Measurements from ENCODE around the gene PLXNA2.

The PLXNA2 gene

DNA sequence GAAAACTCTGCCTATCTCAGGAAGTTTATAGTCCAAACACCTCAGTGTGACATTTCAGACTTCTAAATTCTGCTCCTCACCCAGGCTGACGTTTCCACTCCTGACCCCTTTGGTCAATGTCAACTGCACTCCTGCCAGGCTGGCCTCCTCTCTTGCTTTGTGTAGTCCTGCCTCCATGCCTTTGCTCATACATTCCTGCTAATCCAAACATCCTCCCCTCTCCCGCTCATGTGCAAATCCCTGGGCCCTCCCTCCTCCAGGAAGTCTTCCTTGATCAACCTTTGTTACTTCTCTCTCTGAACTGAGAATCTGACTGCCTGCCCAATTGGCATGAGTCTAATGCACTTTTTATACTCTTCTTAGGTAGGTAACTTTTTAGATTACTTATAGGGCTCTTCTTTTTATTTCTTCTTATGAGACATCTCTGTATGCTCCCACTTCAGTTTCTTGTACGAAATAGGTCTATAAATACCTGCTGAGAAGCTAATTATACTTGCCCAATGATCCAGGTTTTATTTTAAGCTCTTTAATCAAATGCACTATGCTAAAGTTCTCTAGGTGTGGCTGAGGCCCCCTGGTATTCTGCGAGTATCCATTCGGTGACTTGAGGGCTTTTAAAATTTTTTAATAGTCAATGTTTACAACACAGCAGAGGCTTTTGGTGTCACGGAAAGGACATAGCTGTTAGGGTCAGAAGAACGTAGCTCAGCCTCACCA is 128.1 kb downstream of the PLXNA2 start:
- H3K27ac ChIP-seq = no peak overlapping the region
- ChIA-PET POLR2A (ENCODE audit: low non-redundant PET) (interaction anchor here (0.6 kb wide), 1 partner anchor 539 kb away, joined by 9 read pairs; no protein-coding TSS in a partner anchor), CTCF (interaction anchor here (0.6 kb wide), 1 partner anchor 91 kb away, joined by 8 read pairs; no protein-coding TSS in a partner anchor)
- no peak for TF ChIP-seq CTCF (conservative IDR thresholded peaks at IDR 0.05; ENCODE audit: low read depth)
- DNase-seq (ENCODE audit: low spot score) = no peak

GRCh38 chr1:208113011-208113410 is 131.2 kb downstream of the PLXNA2 start:
- CTCF ChIA-PET = no interaction called here
- no peak for DNase-seq (ENCODE audit: low spot score)
- no peak for TF ChIP-seq CTCF (conservative IDR thresholded peaks at IDR 0.05; ENCODE audit: low read depth)
- POLR2A ChIA-PET (ENCODE audit: low non-redundant PET) = interaction anchor here (0.7 kb wide), 1 partner anchor 1500 kb away, joined by 4 read pairs; no protein-coding TSS in a partner anchor
- H3K27ac ChIP-seq = no peak overlapping the region

- CTCF ChIA-PET = no interaction called here
- H3K27ac ChIP-seq = no peak overlapping the region
- DNase-seq (ENCODE audit: low spot score) = no peak
- POLR2A ChIA-PET (ENCODE audit: low non-redundant PET) = no interaction called here
- no peak for TF ChIP-seq CTCF (conservative IDR thresholded peaks at IDR 0.05; ENCODE audit: low read depth)
Observed at GRCh38 chr1:208112401-208112800, 131.8 kb downstream of the PLXNA2 start.

DNA sequence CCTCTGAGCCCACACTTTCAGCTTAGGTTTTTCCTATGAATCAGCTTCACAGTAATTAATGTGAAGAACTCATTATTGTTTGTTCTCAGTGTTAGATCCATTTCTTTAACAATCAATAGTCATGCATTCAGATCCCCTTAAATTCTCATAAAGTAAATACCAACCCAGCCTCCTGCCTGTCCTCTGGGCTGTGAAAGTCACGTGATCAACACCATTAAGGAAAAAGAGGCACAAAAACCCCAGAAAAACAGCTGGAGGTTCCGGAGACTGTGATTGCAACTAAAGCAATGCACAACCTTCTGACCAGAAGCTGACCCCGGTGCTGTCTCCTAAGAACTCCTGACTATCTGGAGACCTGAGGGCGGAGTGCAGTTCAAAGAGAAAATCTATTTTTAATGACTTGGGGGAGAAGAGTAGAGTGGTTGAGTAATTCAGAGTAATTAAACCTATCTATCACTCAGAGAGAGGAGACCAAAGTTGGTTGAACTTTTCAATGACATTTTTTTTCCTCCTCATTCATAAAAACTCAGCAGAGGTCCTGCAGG is 132.5 kb downstream of the PLXNA2 start:
- POLR2A ChIA-PET (ENCODE audit: low non-redundant PET) = no interaction called here
- H3K27ac ChIP-seq = no peak overlapping the region
- CTCF ChIA-PET = interaction anchor here (0.6 kb wide), 1 partner anchor 20 kb away, joined by 4 read pairs; no protein-coding TSS in a partner anchor

DNA sequence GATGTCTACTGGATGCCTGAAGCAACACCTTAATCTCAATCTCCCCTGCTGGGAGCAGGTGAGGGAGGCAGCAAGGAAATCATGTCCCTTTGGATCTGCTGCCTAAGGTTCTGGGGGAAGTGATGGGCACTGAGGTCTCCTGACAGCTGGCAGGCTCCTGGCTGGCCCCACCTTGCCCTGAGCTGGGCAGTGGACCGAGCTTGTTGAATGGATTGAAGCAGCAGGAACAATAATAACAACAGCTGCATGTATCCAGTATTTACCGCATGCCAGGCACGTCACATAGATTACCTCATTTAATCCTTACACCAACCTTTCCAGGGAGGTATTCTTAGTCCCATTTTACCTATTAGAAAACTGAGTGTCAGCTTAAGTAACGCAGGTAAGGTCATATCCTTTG is 133.9 kb downstream of the PLXNA2 start:
- POLR2A ChIA-PET (ENCODE audit: low non-redundant PET) = no interaction called here
- CTCF ChIA-PET = interaction anchor here (0.6 to 1.0 kb wide), 2 partner anchors 21 to 150 kb away, joined by 3 to 4 read pairs; no protein-coding TSS in a partner anchor

More for the DNA sequence above, 132.5 kb downstream of the PLXNA2 start:
- no peak for TF ChIP-seq CTCF (conservative IDR thresholded peaks at IDR 0.05; ENCODE audit: low read depth)
- DNase-seq (ENCODE audit: low spot score) = no peak

More for the DNA sequence above, 133.9 kb downstream of the PLXNA2 start:
- DNase-seq (ENCODE audit: low spot score) = no peak
- peak overlapping the region; percentile 93 for H3K27ac ChIP-seq
- no peak for TF ChIP-seq CTCF (conservative IDR thresholded peaks at IDR 0.05; ENCODE audit: low read depth)

All from RWPE1 (cell line).